Measurements from ENCODE around the gene TREML4. TPM values are rescaled to one million over a fixed set of nuclear protein-coding genes. Genes with fewer than 3 reads are reported as not detected.
"Not testable (repeated sequence)": the region's sequence is repeated elsewhere in the genome, so short reads cannot be mapped to it uniquely, and the experiment has no call there.

TREML4 gene
- not detected in 2 replicates for total RNA-seq

DNA sequence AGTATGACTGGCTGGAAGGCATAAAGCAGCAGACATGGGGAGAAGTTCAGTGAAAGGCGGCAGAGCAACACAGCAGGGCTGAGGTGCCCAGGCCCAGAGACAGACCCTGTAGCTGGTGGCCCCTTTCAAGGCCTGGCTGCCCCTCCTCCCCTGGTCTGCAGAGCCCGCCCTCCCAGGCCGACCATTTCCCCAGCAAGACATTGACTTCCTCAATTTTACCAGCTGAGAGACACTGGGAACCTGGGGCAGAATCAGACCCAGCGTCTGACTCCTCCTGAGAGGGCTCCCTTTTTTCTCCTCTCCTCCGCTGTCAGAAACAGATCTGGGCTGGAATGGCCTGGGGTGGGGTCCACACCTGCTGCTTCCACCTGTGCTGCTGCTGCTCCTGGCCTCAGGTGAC, at the start of gene TREML4:
TREML4 (plus strand) TSS at position 254 of the 400 bp plus-strand sequence; CDS start at position 333, 79 bp downstream.
- no peak within 1 kb of the TSS for H3K4me3 Mint-ChIP-seq
- intact Hi-C loops (cut with micrococcal nuclease) = no loop called here
- H3K27ac Mint-ChIP-seq = peak within 1 kb of the TSS; percentile 10

DNA sequence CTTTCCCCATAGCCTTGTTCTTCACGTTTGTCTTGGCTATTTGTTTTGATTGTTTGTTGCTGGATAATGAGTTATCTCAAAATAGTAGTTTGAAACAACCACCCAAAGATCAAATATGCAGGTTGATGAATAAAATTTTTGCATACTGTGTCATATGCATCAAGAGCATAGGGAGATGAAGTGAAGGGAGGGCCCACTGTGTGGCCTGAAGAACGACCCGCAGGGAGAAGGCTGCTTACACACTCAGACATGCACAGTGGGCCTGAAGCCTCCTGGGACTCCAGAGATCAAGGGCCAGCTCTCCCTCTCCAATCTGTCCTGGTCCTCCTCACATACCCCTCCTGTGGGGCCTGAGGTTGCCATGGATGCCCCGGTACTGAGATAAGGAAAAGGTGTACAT, 49.0 kb upstream of the TREML4 start:
- peaks cover 16% of the 10 kb centered on the region for H3K4me1 Mint-ChIP-seq (ENCODE audit: low read depth)
- no peaks in the 10 kb centered on the region for H3K9me3 Mint-ChIP-seq
- intact Hi-C loops (cut with micrococcal nuclease) = no loop called here
- H3K4me3 Mint-ChIP-seq = no peak overlapping the region
- no peak for DNase-seq (ENCODE audit: low spot score)
- no peaks in the 10 kb centered on the region for H3K36me3 Mint-ChIP-seq (ENCODE audit: low read depth)
- no peak overlapping the region for H3K27ac Mint-ChIP-seq
- peaks cover 21% of the 10 kb centered on the region for H3K27me3 Mint-ChIP-seq (ENCODE audit: insufficient read depth)

More for the DNA sequence above, at the start of gene TREML4:
- H3K36me3 Mint-ChIP-seq (ENCODE audit: low read depth) = no peaks in the 10 kb centered on the region
- DNase-seq (ENCODE audit: low spot score) = no peak
- H3K27me3 Mint-ChIP-seq (ENCODE audit: insufficient read depth) = peaks cover 17% of the 10 kb centered on the region
- H3K4me1 Mint-ChIP-seq (ENCODE audit: low read depth) = no peaks in the 10 kb centered on the region
- H3K9me3 Mint-ChIP-seq = no peaks in the 10 kb centered on the region

DNA sequence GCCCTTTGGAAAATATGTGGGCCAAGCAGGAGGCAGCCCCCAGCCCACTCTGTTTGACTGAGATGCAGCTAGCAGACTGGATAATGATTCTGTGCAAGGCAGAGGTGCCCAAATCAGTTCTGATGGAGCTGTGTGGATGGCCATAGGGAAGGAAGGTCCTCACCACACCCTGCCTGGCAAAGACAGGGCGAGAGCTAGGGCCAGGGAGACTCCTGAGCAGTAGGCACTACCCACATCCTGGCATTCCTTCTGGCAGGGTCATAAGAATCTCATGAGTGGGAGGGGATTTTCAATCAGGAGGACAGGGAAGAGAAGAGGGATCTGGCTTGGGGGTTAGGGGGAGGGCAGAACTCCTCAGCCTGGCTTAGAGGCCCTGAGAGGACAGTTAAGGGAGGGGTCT, 46.6 kb upstream of the TREML4 start:
- H3K4me3 Mint-ChIP-seq = no peak overlapping the region
- H3K4me1 Mint-ChIP-seq (ENCODE audit: low read depth) = peaks cover 30% of the 10 kb centered on the region
- DNase-seq (ENCODE audit: low spot score) = no peak
- peaks cover 2% of the 10 kb centered on the region for H3K36me3 Mint-ChIP-seq (ENCODE audit: low read depth)
- H3K27ac Mint-ChIP-seq = no peak overlapping the region
- peaks cover 6% of the 10 kb centered on the region for H3K27me3 Mint-ChIP-seq (ENCODE audit: insufficient read depth)
- intact Hi-C loops (cut with micrococcal nuclease) = no loop called here
- no peaks in the 10 kb centered on the region for H3K9me3 Mint-ChIP-seq

DNA sequence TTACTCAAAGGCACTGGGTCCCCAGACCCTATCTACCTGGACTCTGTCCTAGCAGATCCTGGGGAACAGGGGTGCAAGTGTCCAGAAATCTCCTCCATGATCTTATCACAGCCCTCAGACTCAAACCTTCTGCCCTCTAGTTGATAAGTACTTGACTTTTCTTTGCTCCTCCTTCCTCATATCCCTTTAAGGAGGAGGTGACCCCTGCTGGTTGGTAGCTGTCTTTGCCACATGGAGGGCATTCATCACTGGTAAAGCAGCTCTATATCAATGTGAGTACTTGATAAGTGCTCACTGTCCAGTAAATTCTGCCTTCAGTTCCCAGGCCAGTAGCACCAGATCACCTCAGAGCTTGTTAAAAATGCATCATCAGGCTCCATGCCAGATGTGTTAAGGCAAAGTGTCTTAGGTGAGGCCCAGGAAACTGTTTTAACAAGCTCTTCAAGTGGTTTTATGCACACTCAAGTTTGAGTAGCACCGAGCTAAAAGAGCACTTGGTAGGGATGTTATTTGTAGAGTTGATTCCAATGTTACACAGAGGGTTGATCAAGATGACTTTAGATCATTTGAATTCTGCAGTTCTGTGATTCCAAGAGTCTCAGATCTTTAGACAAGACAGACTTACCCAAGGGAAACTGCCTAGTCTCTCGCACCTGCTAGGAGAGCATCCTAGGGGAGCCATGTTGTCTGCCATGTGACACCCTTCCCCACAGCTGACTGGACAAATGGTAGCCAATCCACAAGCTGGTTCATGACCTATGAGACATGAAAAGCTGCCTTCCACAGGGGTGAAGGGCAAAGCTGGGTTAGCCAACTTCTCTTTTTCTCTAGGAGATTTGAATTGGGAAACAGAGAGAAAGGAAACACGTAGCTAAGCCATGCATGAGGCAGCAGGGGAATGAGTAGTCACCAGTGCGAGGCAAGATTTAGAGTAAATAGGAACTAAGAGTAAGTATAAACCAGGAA, 45.8 kb upstream of the TREML4 start:
- intact Hi-C loops (cut with micrococcal nuclease) = loop anchor here (1.0 to 2.0 kb wide), 2 partner anchors 90 to 110 kb away; partner anchors contain the start of genes NFYA and OARD1
- H3K4me3 Mint-ChIP-seq = no peak overlapping the region
- H3K4me1 Mint-ChIP-seq (ENCODE audit: low read depth) = peaks cover 38% of the 10 kb centered on the region
- peaks cover 1% of the 10 kb centered on the region for H3K27me3 Mint-ChIP-seq (ENCODE audit: insufficient read depth)
- DNase-seq (ENCODE audit: low spot score) = peak; percentile 41
- no peaks in the 10 kb centered on the region for H3K9me3 Mint-ChIP-seq
- peaks cover 2% of the 10 kb centered on the region for H3K36me3 Mint-ChIP-seq (ENCODE audit: low read depth)
- H3K27ac Mint-ChIP-seq = no peak overlapping the region

- Mint-ChIP-seq H3K9me3 (peaks cover 6% of the 10 kb centered on the region), H3K36me3 (ENCODE audit: low read depth) (peaks cover 6% of the 10 kb centered on the region), H3K27ac (no peak overlapping the region), H3K4me1 (ENCODE audit: low read depth) (peaks cover 45% of the 10 kb centered on the region), H3K27me3 (ENCODE audit: insufficient read depth) (peaks cover 1% of the 10 kb centered on the region), H3K4me3 (no peak overlapping the region)
- DNase-seq (ENCODE audit: low spot score) = no peak
- intact Hi-C loops (cut with micrococcal nuclease) = no loop called here
These were observed 43.4 kb upstream of the TREML4 start for GRCh38 chr6:41184761-41185160.

DNA sequence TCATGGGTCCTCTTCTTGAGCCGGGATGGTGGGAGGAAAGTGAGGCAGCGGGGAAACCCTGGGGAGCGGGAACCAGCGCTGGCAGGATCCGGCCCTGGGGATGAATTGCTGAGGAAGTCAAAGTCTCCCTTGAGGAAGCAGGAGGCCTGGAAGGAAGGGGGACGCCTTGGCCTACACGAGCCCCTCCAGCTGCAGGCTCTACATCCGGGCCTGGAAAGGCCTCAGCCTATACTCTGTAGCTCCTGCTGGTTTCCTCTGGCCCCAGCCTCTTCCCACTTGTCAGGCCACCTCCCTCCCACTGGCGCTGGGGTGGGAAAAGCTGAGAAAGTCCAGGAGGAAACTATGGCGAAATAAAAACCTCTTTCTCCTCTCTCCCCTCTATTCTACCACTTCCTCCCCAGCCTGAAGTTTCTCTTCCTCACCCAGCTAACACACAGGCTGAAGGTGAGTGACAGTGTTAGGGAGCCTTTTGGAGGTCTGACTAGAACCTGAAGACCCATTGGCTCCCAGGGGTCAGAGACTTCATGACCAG, 42.1 kb upstream of the TREML4 start:
- intact Hi-C loops (cut with micrococcal nuclease) = no loop called here
- peaks cover 45% of the 10 kb centered on the region for H3K4me1 Mint-ChIP-seq (ENCODE audit: low read depth)

GRCh38 chr6:41187924-41188886, 39.9 kb upstream of the TREML4 start:
- no peak overlapping the region for H3K27ac Mint-ChIP-seq
- no peak for DNase-seq (ENCODE audit: low spot score)
- no peaks in the 10 kb centered on the region for H3K27me3 Mint-ChIP-seq (ENCODE audit: insufficient read depth)
- peaks cover 30% of the 10 kb centered on the region for H3K4me1 Mint-ChIP-seq (ENCODE audit: low read depth)
- intact Hi-C loops (cut with micrococcal nuclease) = no loop called here
- H3K36me3 Mint-ChIP-seq (ENCODE audit: low read depth) = peaks cover 24% of the 10 kb centered on the region
- peaks cover 12% of the 10 kb centered on the region for H3K9me3 Mint-ChIP-seq
- H3K4me3 Mint-ChIP-seq = no peak overlapping the region

More for the DNA sequence above, 42.1 kb upstream of the TREML4 start:
- no peak overlapping the region for H3K4me3 Mint-ChIP-seq
- peaks cover 12% of the 10 kb centered on the region for H3K9me3 Mint-ChIP-seq
- no peaks in the 10 kb centered on the region for H3K27me3 Mint-ChIP-seq (ENCODE audit: insufficient read depth)
- H3K27ac Mint-ChIP-seq = peak overlapping the region; percentile 73
- DNase-seq (ENCODE audit: low spot score) = no peak
- H3K36me3 Mint-ChIP-seq (ENCODE audit: low read depth) = peaks cover 17% of the 10 kb centered on the region

GRCh38 chr6:41189046-41189445, 39.1 kb upstream of the TREML4 start:
- Mint-ChIP-seq H3K36me3 (ENCODE audit: low read depth) (peaks cover 24% of the 10 kb centered on the region), H3K4me1 (ENCODE audit: low read depth) (peaks cover 35% of the 10 kb centered on the region), H3K9me3 (peaks cover 12% of the 10 kb centered on the region)
- intact Hi-C loops (cut with micrococcal nuclease); H3K4me3 Mint-ChIP-seq; H3K27ac Mint-ChIP-seq; DNase-seq (ENCODE audit: low spot score); H3K27me3 Mint-ChIP-seq (ENCODE audit: insufficient read depth): not testable (repeated sequence)

DNA sequence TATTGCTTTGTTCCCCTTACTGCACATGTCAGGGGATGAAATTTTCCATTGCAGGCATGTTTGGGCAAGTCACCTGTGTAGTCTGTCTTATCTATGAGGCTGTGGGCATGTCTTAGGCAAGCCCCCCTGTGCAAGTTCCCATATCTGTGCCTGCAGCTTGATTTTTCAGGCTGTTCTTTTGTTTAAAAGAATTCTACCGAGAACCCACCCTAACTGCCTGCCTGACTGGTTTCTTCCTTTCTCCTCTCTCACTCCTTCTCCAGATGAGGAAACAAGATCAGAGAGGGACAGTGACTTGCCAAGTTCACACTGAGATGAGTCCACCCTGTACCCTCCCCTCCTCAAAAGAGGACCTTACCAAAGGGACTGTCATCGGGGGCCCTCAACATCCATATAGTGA, 38.2 kb upstream of the TREML4 start:
- Mint-ChIP-seq H3K4me1 (ENCODE audit: low read depth) (peaks cover 40% of the 10 kb centered on the region), H3K27me3 (ENCODE audit: insufficient read depth) (no peaks in the 10 kb centered on the region), H3K9me3 (peaks cover 12% of the 10 kb centered on the region), H3K4me3 (no peak overlapping the region), H3K36me3 (ENCODE audit: low read depth) (peaks cover 27% of the 10 kb centered on the region), H3K27ac (no peak overlapping the region)
- intact Hi-C loops (cut with micrococcal nuclease) = loop anchor here (2.0 kb wide), 1 partner anchor 129 kb away; no protein-coding TSS in a partner anchor
- no peak for DNase-seq (ENCODE audit: low spot score)

DNA sequence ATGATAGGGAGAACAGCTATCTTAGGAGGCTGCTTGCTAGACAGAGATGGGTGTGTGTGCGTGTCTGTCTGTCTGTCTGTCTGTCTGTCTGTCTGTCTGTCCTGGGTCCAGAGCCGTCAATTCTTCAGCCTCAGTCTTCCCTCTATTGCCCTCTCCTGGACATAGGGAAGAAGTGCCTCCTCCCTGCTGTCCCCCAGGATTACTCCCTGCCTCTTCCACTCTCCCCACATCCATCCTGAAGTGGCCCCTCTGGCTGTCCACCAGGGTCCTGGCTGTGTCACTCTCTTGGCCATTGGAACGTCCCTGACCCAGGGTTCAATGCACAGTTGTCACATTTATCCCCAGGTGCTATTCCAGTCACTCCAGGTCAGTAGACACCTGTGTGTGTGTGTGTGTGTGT, 37.4 kb upstream of the TREML4 start:
- H3K9me3 Mint-ChIP-seq = peaks cover 12% of the 10 kb centered on the region
- no peak overlapping the region for H3K4me3 Mint-ChIP-seq
- DNase-seq (ENCODE audit: low spot score) = no peak
- no peak overlapping the region for H3K27ac Mint-ChIP-seq
- H3K36me3 Mint-ChIP-seq (ENCODE audit: low read depth) = peaks cover 32% of the 10 kb centered on the region
- intact Hi-C loops (cut with micrococcal nuclease) = loop anchor here (2.0 kb wide), 1 partner anchor 128 kb away; no protein-coding TSS in a partner anchor
- H3K4me1 Mint-ChIP-seq (ENCODE audit: low read depth) = peaks cover 43% of the 10 kb centered on the region
- no peaks in the 10 kb centered on the region for H3K27me3 Mint-ChIP-seq (ENCODE audit: insufficient read depth)

- DNase-seq (ENCODE audit: low spot score) = no peak
- Mint-ChIP-seq H3K9me3 (peaks cover 12% of the 10 kb centered on the region), H3K4me1 (ENCODE audit: low read depth) (peaks cover 40% of the 10 kb centered on the region), H3K27me3 (ENCODE audit: insufficient read depth) (no peaks in the 10 kb centered on the region), H3K4me3 (no peak overlapping the region), H3K36me3 (ENCODE audit: low read depth) (peaks cover 32% of the 10 kb centered on the region), H3K27ac (no peak overlapping the region)
- intact Hi-C loops (cut with micrococcal nuclease) = loop anchor here (2.0 kb wide), 1 partner anchor 127 kb away; no protein-coding TSS in a partner anchor
These were observed 36.6 kb upstream of the TREML4 start for GRCh38 chr6:41191569-41191968.

- Mint-ChIP-seq H3K27me3 (ENCODE audit: insufficient read depth) (no peaks in the 10 kb centered on the region), H3K27ac (no peak overlapping the region)
These were observed 34.9 kb upstream of the TREML4 start for GRCh38 chr6:41193171-41193734.

More at GRCh38 chr6:41193171-41193734, 34.9 kb upstream of the TREML4 start:
- intact Hi-C loops (cut with micrococcal nuclease) = no loop called here
- Mint-ChIP-seq H3K4me1 (ENCODE audit: low read depth) (peaks cover 42% of the 10 kb centered on the region), H3K9me3 (peaks cover 12% of the 10 kb centered on the region), H3K4me3 (no peak overlapping the region), H3K36me3 (ENCODE audit: low read depth) (peaks cover 41% of the 10 kb centered on the region)
- no peak for DNase-seq (ENCODE audit: low spot score)

Data from activated T-helper 1 cell treated with anti-CD3 and anti-CD28 coated beads, Interleukin-12 subunit alpha, Interleukin-12 subunit beta, Interleukin-2, Interleukin-4 antibody, amounts not matched to agents 30 ng/mL and 10 ng/mL and 1 ng/mL, durations not matched to agents 14 hours and 24 hours and 36 hours (primary cell).